IMR-90 (cell line): ENCODE data around the gene SSNA1. TPM values are rescaled to one million over a fixed set of nuclear protein-coding genes. Genes with fewer than 3 reads are reported as not detected.

Experiments used
- ATAC-seq: fragments of 200-7000 bp; cut with Tn5 transposase; 2 replicates; pipeline ENCODE4 v1.9.1; 2020; ENCODE audit warnings: low read depth, mild to moderate bottlenecking, moderate library complexity
- BruUV-seq: library from RNA; stranded (reverse); fragments of 400-500 nt; replicated peaks from 2 replicates; lab custom pipeline; 2021; lab: Mats Ljungman, UMichigan
- CTCF ChIA-PET: fragments of 300-600 bp; formaldehyde crosslinking; extraction: SDS; loops from one replicate; lab custom pipeline; 2021; ENCODE audit warnings: antibody characterized with exemption; lab: Yijun Ruan, JAX
- POLR2A ChIA-PET: fragments of 300-600 bp; sonication (Branson Sonifier 250); formaldehyde crosslinking; loops from one replicate; lab custom pipeline; 2022; ENCODE audit warnings: antibody characterized with exemption; ENCODE audit not compliant: unreplicated experiment; lab: Charles Lee
- DNase-seq: peaks from one replicate; pipeline ENCODE4 v3.0.0; 2013
- H2AFZ ChIP-seq: replicated peaks from 2 replicates; pipeline ENCODE3; 2013; ENCODE audit warnings: low read length, mild to moderate bottlenecking; ENCODE audit not compliant: poor library complexity
- H2AK5ac ChIP-seq: 2 replicates; pipeline ENCODE4 v1.6.1; 2013; ENCODE audit warnings: low read depth, low read length, inconsistent platforms
- H2AK9ac ChIP-seq: replicated peaks from 2 replicates; pipeline ENCODE3; 2013; ENCODE audit warnings: mild to moderate bottlenecking, low read depth, low read length, moderate library complexity; ENCODE audit not compliant: poor library complexity
- H2BK120ac ChIP-seq: 2 replicates; pipeline ENCODE4 v1.6.1; 2013; ENCODE audit warnings: low read depth, low read length, inconsistent platforms
- H2BK15ac ChIP-seq: 3 replicates; pipeline ENCODE4 v1.6.1; 2013; ENCODE audit warnings: low read depth, low read length, inconsistent platforms
- H2BK20ac ChIP-seq: 2 replicates; pipeline ENCODE4 v1.6.1; 2013; ENCODE audit warnings: low read depth, mild to moderate bottlenecking, inconsistent platforms, low read length, moderate library complexity
- H2BK5ac ChIP-seq: 2 replicates; pipeline ENCODE4 v1.6.1; 2013; ENCODE audit warnings: mild to moderate bottlenecking, low read depth, low read length, inconsistent platforms; ENCODE audit not compliant: poor library complexity, severe bottlenecking
- H3K14ac ChIP-seq: replicated peaks from 2 replicates; pipeline ENCODE4 v1.6.1; 2013; ENCODE audit warnings: low read depth, low read length, inconsistent platforms
- H3K18ac ChIP-seq: 2 replicates; pipeline ENCODE4 v1.6.1; 2013; ENCODE audit warnings: low read depth, low read length, control low read depth
- H3K23ac ChIP-seq: 2 replicates; pipeline ENCODE4 v1.6.1; 2013; ENCODE audit warnings: low read depth, low read length, inconsistent platforms
- H3K27ac ChIP-seq: 2 replicates; pipeline ENCODE4 v1.5.1; 2013; ENCODE audit warnings: mild to moderate bottlenecking, control low read depth, low read length; ENCODE audit not compliant: insufficient read depth
- H3K27me3 ChIP-seq: 2 replicates; pipeline ENCODE4 v1.6.1; 2013; ENCODE audit warnings: low read length; ENCODE audit not compliant: control insufficient read depth, insufficient read depth
- H3K36me3 ChIP-seq: 2 replicates; pipeline ENCODE4 v1.6.1; 2013; ENCODE audit warnings: low read length, mixed read lengths; ENCODE audit not compliant: control insufficient read depth, insufficient read depth
- H3K4ac ChIP-seq: 2 replicates; pipeline ENCODE4 v1.6.1; 2013; ENCODE audit warnings: low read depth, low read length, inconsistent platforms
- H3K4me1 ChIP-seq: 2 replicates; pipeline ENCODE4 v1.6.1; 2013; ENCODE audit warnings: low read length, mixed read lengths; ENCODE audit not compliant: control insufficient read depth, insufficient read depth
- H3K4me2 ChIP-seq: 2 replicates; pipeline ENCODE4 v1.6.1; 2013; ENCODE audit warnings: low read depth, mild to moderate bottlenecking, control low read depth, low read length, moderate library complexity
- H3K4me3 ChIP-seq: 2 replicates; pipeline ENCODE4 v1.5.1; 2013; ENCODE audit warnings: low read depth, mild to moderate bottlenecking, control low read depth, low read length, moderate library complexity; ENCODE audit not compliant: insufficient read depth
- H3K56ac ChIP-seq: 2 replicates; pipeline ENCODE4 v1.6.1; 2013; ENCODE audit warnings: low read length, inconsistent platforms; ENCODE audit not compliant: insufficient read depth; ENCODE audit errors: extremely low read depth
- H3K79me1 ChIP-seq, 2 experiments: 2 replicates each; pipeline ENCODE4 v1.6.1; 2013; ENCODE audit warnings: low read length in 2 of 2, inconsistent platforms in 1 of 2, low read depth in 1 of 2
- H3K9ac ChIP-seq: 2 replicates; pipeline ENCODE4 v1.6.1; 2013; ENCODE audit warnings: low read depth, low read length, control low read depth
- H3K9me1 ChIP-seq: 2 replicates; pipeline ENCODE4 v1.6.1; 2013; ENCODE audit warnings: low read length, inconsistent platforms; ENCODE audit not compliant: insufficient read depth
- H3K9me3 ChIP-seq: 2 replicates; pipeline ENCODE4 v1.6.1; 2013; ENCODE audit warnings: low read length; ENCODE audit not compliant: control insufficient read depth, insufficient read depth
- H4K20me1 ChIP-seq: 2 replicates; pipeline ENCODE4 v1.6.1; 2013; ENCODE audit warnings: low read length, inconsistent platforms; ENCODE audit not compliant: insufficient read depth
- H4K5ac ChIP-seq: 2 replicates; pipeline ENCODE4 v1.6.1; 2013; ENCODE audit warnings: mild to moderate bottlenecking, low read depth, low read length, control low read depth
- H4K8ac ChIP-seq, 2 experiments: 2 replicates each; pipeline ENCODE4 v1.6.1; 2013; ENCODE audit warnings: low read depth in 2 of 2, low read length in 2 of 2, control low read depth in 1 of 2, inconsistent platforms in 1 of 2
- H4K91ac ChIP-seq: 2 replicates; pipeline ENCODE4 v1.6.1; 2013; ENCODE audit warnings: low read depth, low read length, inconsistent platforms; ENCODE audit not compliant: insufficient read depth
- BHLHE40 ChIP-seq: fragments of 150-350 bp; IDR thresholded peaks from 2 replicates; pipeline ENCODE4 v1.6.1; 2016; ENCODE audit warnings: mild to moderate bottlenecking, low read depth, low read length
- CEBPB ChIP-seq: IDR thresholded peaks from 2 replicates; pipeline ENCODE4 v1.6.1; 2012; ENCODE audit warnings: low read depth, low read length, improper control_type of control experiment
- CHD1 ChIP-seq: IDR thresholded peaks from 2 replicates; pipeline ENCODE4 v1.6.1; 2012; ENCODE audit warnings: low read depth, low read length, improper control_type of control experiment
- ELK1 ChIP-seq: fragments of 150-350 bp; IDR thresholded peaks from 2 replicates; pipeline ENCODE4 v1.6.1; 2016; ENCODE audit warnings: low read depth, mild to moderate bottlenecking, low read length, moderate library complexity, borderline replicate concordance
- FOS ChIP-seq: fragments of 150-350 bp; IDR thresholded peaks from 2 replicates; pipeline ENCODE4 v1.6.1; 2016; ENCODE audit warnings: low read depth, low read length
- MXI1 ChIP-seq: IDR thresholded peaks from 2 replicates; pipeline ENCODE4 v1.6.1; 2012; ENCODE audit warnings: low read depth, mild to moderate bottlenecking, low read length, moderate library complexity, borderline replicate concordance
- NFE2L2 ChIP-seq: fragments of 150-350 bp; IDR thresholded peaks from 2 replicates; pipeline ENCODE4 v1.6.1; 2016; ENCODE audit warnings: low read depth, mild to moderate bottlenecking, low read length
- POLR2A ChIP-seq: IDR thresholded peaks from 2 replicates; pipeline ENCODE4 v1.6.1; 2012; ENCODE audit warnings: mild to moderate bottlenecking, low read depth, low read length
- RAD21 ChIP-seq: IDR thresholded peaks from 2 replicates; pipeline ENCODE4 v1.6.1; 2012; ENCODE audit warnings: low read length, improper control_type of control experiment
- SMC3 ChIP-seq: fragments of 150-350 bp; IDR thresholded peaks from 2 replicates; pipeline ENCODE4 v1.6.1; 2016; ENCODE audit warnings: low read depth, mild to moderate bottlenecking, antibody characterized with exemption, low read length, moderate library complexity
- WGBS, 2 experiments: methylation state at CpG; one replicate each; pipeline versions ENCODE4 v1.1.5 to v1.1.7; 2013; ENCODE audit warnings: missing lambda C conversion rate in 2 of 2; ENCODE audit not compliant: insufficient read length in 1 of 2; ENCODE audit errors: extremely low coverage in 2 of 2; 5-methylcytosine and 5-hydroxymethylcytosine counted together
- dilution Hi-C: fragments of 300-500 bp; cut with HindIII; formaldehyde crosslinking; loops from one replicate; pipeline ENCODE4 v1.14.3; 2018; ENCODE audit warnings: low sequenced_read_pairs; ENCODE audit not compliant: unreplicated experiment
- in situ Hi-C: fragments of 300-500 bp; cut with MboI; formaldehyde crosslinking; loops from 3 replicates; pipeline ENCODE4 v1.14.3; 2019; ENCODE audit warnings: low sequenced_read_pairs, inconsistent platforms, mixed read lengths
- intact Hi-C: fragments of 100-400 bp; cut with micrococcal nuclease; formaldehyde crosslinking; loops from 2 replicates; pipeline ENCODE4 v1.10.0; 2022
- polyA plus RNA-seq, 3 experiments: library from polyadenylated mRNA; depleted of rRNA; stranded (reverse); fragments of >200 nt; gene quantifications; 2 replicates each; pipeline ENCODE4 v1.2.3, GENCODE V29; 2012; ENCODE audit warnings: low replicate concordance in 1 of 3
- total RNA-seq: library from RNA; depleted of rRNA; stranded (reverse); fragments of >200 nt; gene quantifications from 2 replicates; pipeline ENCODE4 v1.2.3, GENCODE V29; 2012
- TF ChIP-seq, protein P1 (sequence below): conservative IDR thresholded peaks from 2 replicates; pipeline ENCODE4 v1.5.1; 2012; ENCODE audit warnings: mild to moderate bottlenecking, low read depth, low read length, improper control_type of control experiment

SSNA1 gene
- total and polyA plus RNA-seq, 2 of the 4 experiments (the other 2 are of a cell fraction): 55.7 to 86.7 TPM

DNA sequence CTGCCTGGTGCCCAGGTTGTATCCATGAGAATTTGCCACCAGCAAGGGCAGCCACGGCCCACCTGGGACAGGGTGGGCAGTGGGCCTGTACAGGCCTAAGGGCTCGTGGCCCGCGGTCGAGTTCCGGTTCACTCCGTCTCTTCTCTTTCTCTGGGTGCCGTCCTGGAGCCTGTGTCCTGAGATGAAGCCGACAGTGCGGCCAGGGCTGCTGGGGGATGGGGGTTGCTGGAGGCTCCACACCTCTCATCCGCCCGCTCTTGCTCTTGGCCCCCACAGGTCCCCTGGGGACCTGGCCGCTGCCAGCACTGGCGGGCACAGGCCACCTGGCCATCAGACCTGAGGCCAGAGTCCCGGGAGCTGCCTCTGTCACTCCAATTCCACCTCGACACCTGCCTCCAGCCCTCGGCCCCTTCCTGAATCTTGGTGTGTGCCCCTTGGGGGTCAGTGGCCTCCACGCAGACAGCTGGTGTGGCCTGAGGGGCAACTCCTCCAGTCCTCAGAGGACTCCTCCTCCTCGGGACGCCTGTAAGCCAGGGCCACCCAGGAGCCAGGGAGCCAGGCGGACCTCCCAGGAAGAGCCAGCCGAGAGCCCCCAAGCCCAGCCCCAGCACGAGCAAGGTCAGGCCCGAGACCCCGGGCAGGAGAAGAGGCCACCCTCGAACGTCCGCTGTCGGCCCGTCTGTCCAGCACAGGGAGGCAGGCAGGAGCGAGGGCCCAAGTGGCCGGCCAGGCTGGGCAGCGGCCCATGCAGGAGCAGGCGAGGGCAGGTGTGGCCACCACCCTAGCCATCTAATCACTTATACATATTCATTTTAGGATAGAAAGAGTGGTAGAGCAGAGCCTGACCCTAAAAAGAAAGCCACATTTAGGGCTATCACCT, 23.9 kb upstream of the SSNA1 start:
- Histone ChIP-seq H3K9ac (no peak overlapping the region), H4K8ac (no peak overlapping the region), H4K91ac (no peak overlapping the region), H3K4me2 (no peak overlapping the region), H3K4me1 (peaks cover 4% of the 10 kb centered on the region; the same call in 1 of the 2 replicates), H3K4me3 (no peak overlapping the region), H3K9me1 (no peaks in the 10 kb centered on the region), H2BK120ac (no peak overlapping the region), H3K9me3 (no peaks in the 10 kb centered on the region), H3K23ac (no peak overlapping the region), H2AK5ac (no peak overlapping the region), H2AFZ (no peak overlapping the region), H3K27me3 (peaks cover 89% of the 10 kb centered on the region), H4K5ac (no peak overlapping the region), H2BK15ac (no peak overlapping the region), H3K56ac (no peak overlapping the region), H3K36me3 (no peaks in the 10 kb centered on the region), H4K20me1 (no peaks in the 10 kb centered on the region), H3K14ac (no peak overlapping the region), H3K79me1 (no peaks in the 10 kb centered on the region), H3K4ac (no peak overlapping the region), H3K18ac (no peak overlapping the region), H2AK9ac (no peak overlapping the region), H3K27ac (no peak overlapping the region), H2BK20ac (no peak overlapping the region), H2BK5ac (no peak overlapping the region)
- no peak for DNase-seq
- TF ChIP-seq CHD1 (no peak), POLR2A (no peak), MXI1 (no peak), FOS (no peak), BHLHE40 (no peak), CEBPB (no peak), NFE2L2 (no peak), RAD21 (no peak), SMC3 (no peak), ELK1 (no peak)
- TF ChIP-seq, protein P1, sequence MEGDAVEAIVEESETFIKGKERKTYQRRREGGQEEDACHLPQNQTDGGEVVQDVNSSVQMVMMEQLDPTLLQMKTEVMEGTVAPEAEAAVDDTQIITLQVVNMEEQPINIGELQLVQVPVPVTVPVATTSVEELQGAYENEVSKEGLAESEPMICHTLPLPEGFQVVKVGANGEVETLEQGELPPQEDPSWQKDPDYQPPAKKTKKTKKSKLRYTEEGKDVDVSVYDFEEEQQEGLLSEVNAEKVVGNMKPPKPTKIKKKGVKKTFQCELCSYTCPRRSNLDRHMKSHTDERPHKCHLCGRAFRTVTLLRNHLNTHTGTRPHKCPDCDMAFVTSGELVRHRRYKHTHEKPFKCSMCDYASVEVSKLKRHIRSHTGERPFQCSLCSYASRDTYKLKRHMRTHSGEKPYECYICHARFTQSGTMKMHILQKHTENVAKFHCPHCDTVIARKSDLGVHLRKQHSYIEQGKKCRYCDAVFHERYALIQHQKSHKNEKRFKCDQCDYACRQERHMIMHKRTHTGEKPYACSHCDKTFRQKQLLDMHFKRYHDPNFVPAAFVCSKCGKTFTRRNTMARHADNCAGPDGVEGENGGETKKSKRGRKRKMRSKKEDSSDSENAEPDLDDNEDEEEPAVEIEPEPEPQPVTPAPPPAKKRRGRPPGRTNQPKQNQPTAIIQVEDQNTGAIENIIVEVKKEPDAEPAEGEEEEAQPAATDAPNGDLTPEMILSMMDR: no peak
- BruUV-seq: no TSS peak
- dilution Hi-C loops (no loop called here), in situ Hi-C loops (no loop called here), intact Hi-C loops (no loop called here)
- ATAC-seq: no peak
- POLR2A ChIA-PET: no interaction called here
- CTCF ChIA-PET: no interaction called here
- 25% methylated on average over 5 of the region's 34 CpGs; no CpG with 5 or more reads in 1 of the 2 experiments for WGBS, 2 experiments
